NT2/D1 (cell line): ENCODE measurements around the gene PITPNM3.

Experiments
- DNase-seq: peaks from one replicate; pipeline ENCODE4 v3.0.0-alpha.2; 2011; ENCODE audit warnings: low read depth, low spot score
- H3K27me3 ChIP-seq: 2 replicates; pipeline ENCODE4 v1.6.0; 2011; ENCODE audit warnings: mild to moderate bottlenecking; ENCODE audit not compliant: insufficient read length, insufficient read depth
- H3K36me3 ChIP-seq: 2 replicates; pipeline ENCODE4 v1.6.1; 2011; ENCODE audit warnings: mild to moderate bottlenecking, low read length, mixed read lengths; ENCODE audit not compliant: insufficient read depth, insufficient read length
- H3K4me1 ChIP-seq: 2 replicates; pipeline ENCODE4 v1.5.1; 2011; ENCODE audit not compliant: insufficient read depth, insufficient read length
- H3K4me3 ChIP-seq: 2 replicates; pipeline ENCODE4 v1.5.1; 2011; ENCODE audit warnings: low read depth; ENCODE audit not compliant: insufficient read length
- H3K9ac ChIP-seq: 2 replicates; pipeline ENCODE4 v1.6.0; 2011; ENCODE audit warnings: low read depth; ENCODE audit not compliant: insufficient read length
- H3K9me3 ChIP-seq: 2 replicates; pipeline ENCODE4 v1.5.1; 2011; ENCODE audit warnings: mild to moderate bottlenecking, low read length; ENCODE audit not compliant: insufficient read depth
- SUZ12 ChIP-seq: IDR thresholded peaks from 2 replicates; pipeline ENCODE4 v1.6.1; 2011; ENCODE audit not compliant: insufficient read length, insufficient read depth; ENCODE audit errors: extremely low read depth
- YY1 ChIP-seq: IDR thresholded peaks from 2 replicates; pipeline ENCODE4 v1.6.1; 2011; ENCODE audit not compliant: insufficient read length, insufficient read depth
- ZNF274 ChIP-seq: IDR thresholded peaks from 2 replicates; pipeline ENCODE4 v1.6.1; 2011; ENCODE audit warnings: mild to moderate bottlenecking, low read depth, low read length

Gene PITPNM3

DNA sequence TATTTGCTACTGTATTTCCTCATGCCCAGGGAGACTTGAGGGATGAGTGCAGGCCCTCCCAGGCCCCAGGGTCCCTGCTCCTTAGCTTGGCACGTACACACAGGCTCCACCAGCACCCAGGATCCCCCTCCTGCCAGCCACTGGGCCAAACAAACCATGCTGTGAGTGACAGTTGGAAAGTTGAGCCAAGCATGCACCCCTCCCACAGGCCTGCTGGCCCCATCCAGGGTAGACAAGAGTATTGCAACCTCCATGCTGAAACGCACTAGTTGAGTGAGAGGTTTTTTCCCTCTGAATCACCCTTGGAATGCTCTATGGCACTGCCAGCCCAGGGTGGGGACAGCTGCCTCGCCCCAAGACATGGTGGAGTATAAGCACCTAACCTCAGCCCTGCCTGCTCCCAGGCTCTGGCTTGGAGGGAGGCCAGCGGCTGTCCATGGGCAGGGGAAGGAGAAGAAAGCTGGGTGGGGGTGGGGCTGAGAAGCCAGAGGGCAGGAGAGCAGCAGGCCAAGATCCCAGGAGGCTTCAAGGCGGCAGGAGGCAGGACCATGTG lies 49.6 kb downstream of the PITPNM3 start:
- no peak for TF ChIP-seq SUZ12
- no peak for TF ChIP-seq ZNF274
- no peak for TF ChIP-seq YY1
- H3K9me3 ChIP-seq = peaks cover 13% of the 10 kb centered on the region; the same call in 1 of the 2 replicates
- H3K27me3 ChIP-seq = no peaks in the 10 kb centered on the region
- DNase-seq = no peak
- peaks cover 20% of the 10 kb centered on the region for H3K4me1 ChIP-seq
- no peak overlapping the region for H3K4me3 ChIP-seq
- H3K9ac ChIP-seq = no peak overlapping the region
- H3K36me3 ChIP-seq = no peaks in the 10 kb centered on the region

DNA sequence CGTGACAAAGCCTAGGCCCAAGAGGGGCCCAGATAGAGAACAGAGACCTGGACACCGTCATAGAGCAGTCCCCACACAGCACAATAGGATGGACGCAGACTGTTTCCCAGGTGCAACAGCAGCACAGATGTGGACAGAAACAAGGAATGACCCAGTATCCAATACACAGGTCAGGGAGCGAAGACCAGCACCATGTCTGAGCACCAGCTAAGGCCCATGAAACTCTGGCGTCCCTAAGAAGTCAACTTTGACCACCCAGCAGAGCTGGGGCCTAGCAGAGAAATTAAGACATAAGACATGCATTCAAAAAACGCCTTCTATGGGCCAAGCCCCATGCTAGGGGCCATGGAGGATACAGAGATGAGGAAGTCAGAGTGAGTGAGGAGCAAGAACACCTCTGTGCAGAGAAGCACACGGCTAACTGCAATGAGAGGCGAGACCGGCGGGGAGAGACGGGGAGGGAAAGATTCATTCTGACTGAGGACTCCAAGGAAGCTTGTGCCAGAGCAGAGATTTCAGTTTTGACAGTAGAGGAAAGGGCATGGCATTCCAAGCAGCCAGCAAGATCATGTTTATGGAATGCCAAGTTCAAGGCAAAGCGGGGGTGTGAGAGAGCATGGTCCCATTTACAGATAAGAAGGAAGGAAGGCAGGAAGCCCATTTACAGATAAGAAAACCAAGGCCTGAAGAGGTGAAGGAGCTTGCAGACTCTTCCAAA lies 50.8 kb downstream of the PITPNM3 start:
- TF ChIP-seq YY1 (no peak), SUZ12 (no peak), ZNF274 (no peak)
- Histone ChIP-seq H3K36me3 (no peaks in the 10 kb centered on the region), H3K27me3 (no peaks in the 10 kb centered on the region), H3K9ac (no peak overlapping the region), H3K4me3 (no peak overlapping the region), H3K4me1 (peaks cover 22% of the 10 kb centered on the region), H3K9me3 (peaks cover 13% of the 10 kb centered on the region; the same call in 1 of the 2 replicates)
- DNase-seq = no peak

DNA sequence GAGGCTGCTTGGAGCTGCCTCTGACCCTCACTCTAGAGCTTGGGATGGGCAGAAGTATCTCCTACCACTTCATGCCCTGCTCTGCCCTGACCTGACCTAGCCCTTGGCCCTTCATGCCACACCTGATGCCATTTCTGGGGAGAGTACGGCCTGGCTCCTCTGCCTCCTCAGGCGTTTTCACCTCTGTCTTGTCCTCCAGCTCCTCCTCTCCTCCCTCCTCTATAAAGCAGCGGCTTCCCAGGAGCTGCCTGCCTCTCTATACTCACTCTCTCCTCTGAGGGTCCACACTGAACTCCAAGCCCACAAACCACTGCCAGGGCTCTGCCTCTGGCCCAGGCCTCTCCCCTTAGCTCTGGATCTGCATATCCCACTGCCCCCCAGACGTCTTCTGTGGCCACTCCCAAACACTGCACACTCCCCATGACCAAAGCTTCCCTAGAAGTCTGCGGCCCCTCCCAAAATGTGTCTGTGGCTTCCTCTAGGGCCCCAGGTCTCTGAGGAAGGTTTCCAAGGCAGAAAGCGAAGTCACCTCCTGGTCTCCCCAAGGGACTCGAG lies 52.6 kb downstream of the PITPNM3 start:
- Histone ChIP-seq H3K36me3 (no peaks in the 10 kb centered on the region), H3K4me3 (no peak overlapping the region), H3K9me3 (peaks cover 13% of the 10 kb centered on the region; the same call in 1 of the 2 replicates), H3K9ac (no peak overlapping the region), H3K27me3 (no peaks in the 10 kb centered on the region), H3K4me1 (peaks cover 14% of the 10 kb centered on the region)
- no peak for TF ChIP-seq SUZ12
- TF ChIP-seq YY1 = no peak
- TF ChIP-seq ZNF274 = no peak
- DNase-seq = no peak

DNA sequence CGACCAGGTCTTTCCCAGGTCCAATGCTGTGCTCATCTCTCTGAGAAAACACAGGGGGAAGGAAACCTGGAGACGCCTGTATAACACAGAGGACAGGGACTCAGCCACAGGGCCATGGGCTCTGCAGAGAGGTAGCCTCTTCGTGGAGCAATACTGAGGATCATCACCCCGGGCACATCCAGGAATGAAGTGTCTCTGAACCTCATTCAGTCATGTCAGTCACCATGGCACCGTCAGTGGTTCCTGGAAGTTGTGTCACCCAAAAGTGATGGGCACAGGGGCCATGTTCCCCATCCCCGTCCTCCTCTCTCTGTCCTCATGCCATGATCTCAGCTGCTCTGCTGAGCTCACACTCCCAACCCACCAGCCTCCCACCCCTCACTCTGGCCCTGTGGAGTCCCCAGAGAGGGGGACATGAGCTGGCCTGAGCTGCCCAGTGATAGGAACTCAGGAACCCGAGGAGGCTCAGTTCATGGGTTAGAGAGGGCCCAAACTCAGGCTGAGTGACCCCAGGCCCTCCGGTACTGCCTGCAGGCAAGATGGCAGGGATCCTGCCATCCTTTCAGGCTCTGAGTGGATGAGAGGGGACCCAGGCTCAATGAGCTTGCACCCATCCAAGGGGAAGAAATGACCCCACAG lies 53.4 kb downstream of the PITPNM3 start:
- Histone ChIP-seq H3K4me1 (peaks cover 8% of the 10 kb centered on the region), H3K9me3 (peaks cover 13% of the 10 kb centered on the region; the same call in 1 of the 2 replicates), H3K9ac (no peak overlapping the region), H3K36me3 (no peaks in the 10 kb centered on the region), H3K4me3 (no peak overlapping the region), H3K27me3 (no peaks in the 10 kb centered on the region)
- TF ChIP-seq SUZ12 = no peak
- TF ChIP-seq ZNF274 = no peak
- no peak for TF ChIP-seq YY1
- no peak for DNase-seq

DNA sequence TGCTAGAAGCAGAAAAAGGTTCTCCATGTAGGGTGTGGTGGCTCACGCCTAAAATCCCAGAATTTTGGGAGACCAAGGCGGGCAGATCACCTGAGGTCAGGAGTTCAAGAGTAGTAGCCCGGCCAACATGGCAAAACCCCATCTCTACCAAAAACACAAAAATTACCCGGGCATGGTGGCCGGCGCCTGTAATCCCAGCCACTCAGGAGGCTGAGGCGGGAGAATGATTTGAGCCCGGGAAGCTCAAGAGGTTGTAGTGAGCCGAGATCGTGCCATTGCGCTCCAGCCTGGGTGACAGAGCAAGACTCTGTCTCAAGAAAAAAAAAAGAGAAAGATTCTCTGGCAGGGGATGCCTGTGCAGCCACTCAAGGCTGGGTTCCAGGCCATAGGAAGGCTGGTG lies 54.2 kb downstream of the PITPNM3 start:
- no peak overlapping the region for H3K4me3 ChIP-seq
- TF ChIP-seq YY1 = no peak
- TF ChIP-seq ZNF274 = no peak
- no peak overlapping the region for H3K9ac ChIP-seq
- peaks cover 8% of the 10 kb centered on the region for H3K4me1 ChIP-seq
- H3K36me3 ChIP-seq = no peaks in the 10 kb centered on the region
- DNase-seq = no peak
- H3K27me3 ChIP-seq = no peaks in the 10 kb centered on the region
- peaks cover 13% of the 10 kb centered on the region; the same call in 1 of the 2 replicates for H3K9me3 ChIP-seq

DNA sequence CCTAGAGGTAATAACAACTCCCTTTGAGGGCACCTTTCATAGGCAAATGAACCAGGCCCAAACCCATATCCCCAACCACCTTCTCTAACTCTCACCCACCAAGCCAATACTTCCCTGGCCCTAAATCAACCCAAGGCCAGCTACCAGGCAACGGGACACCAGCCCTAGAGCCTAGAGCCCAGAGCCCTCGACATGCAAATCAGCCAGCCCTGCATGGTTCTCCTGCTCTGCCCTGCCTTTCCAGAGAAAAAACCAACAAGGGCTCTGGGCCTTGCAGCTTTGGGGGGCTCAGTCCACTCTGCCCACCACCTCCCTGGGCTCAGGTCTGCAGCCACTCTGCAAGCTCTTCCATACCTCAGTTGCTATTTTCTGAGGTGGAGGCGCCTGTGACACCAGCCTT lies 55.0 kb downstream of the PITPNM3 start:
- no peak for TF ChIP-seq SUZ12
- no peak for TF ChIP-seq YY1
- no peak for TF ChIP-seq ZNF274

More for the DNA sequence above, 55.0 kb downstream of the PITPNM3 start:
- DNase-seq = no peak
- H3K36me3 ChIP-seq = no peaks in the 10 kb centered on the region
- H3K9ac ChIP-seq = no peak overlapping the region
- H3K9me3 ChIP-seq = peaks cover 13% of the 10 kb centered on the region; the same call in 1 of the 2 replicates
- H3K4me1 ChIP-seq = peaks cover 9% of the 10 kb centered on the region
- no peak overlapping the region for H3K4me3 ChIP-seq
- H3K27me3 ChIP-seq = no peaks in the 10 kb centered on the region
